ENCODE results near the gene GNAL.

- TF ChIP-seq CTCF (IDR thresholded peaks at IDR 0.05) (no peak), POLR2A (IDR thresholded peaks at IDR 0.05; ENCODE audit: low read depth) (no peak), EP300 (IDR thresholded peaks at IDR 0.05) (no peak)
Measured at GRCh38 chr18:11897781-11898180, 208.7 kb downstream of the GNAL start.
